ENCODE measurements around the gene ENOX1. TPM values are rescaled to one million over a fixed set of nuclear protein-coding genes. Genes with fewer than 3 reads are reported as not detected.

ENOX1 gene
- total and polyA plus RNA-seq, 9 of the 15 experiments (the other 6 are each of a cell fraction or from before 2014, with no cell fraction given) = not detected

GRCh38 chr13:43307921-43308433 lies 478.8 kb downstream of the ENOX1 start (continued):
- no peak for TF ChIP-seq ZNF398 (CRISPR knock-in tag; IDR thresholded peaks at IDR 0.05)
- no peak for TF ChIP-seq ZFP1 (CRISPR knock-in tag; IDR thresholded peaks at IDR 0.05)
- peak; percentile 52; the same call in 1 of the 2 replicates for TF ChIP-seq NFIC (IDR thresholded peaks at IDR 0.05)
- TF ChIP-seq, protein P1, sequence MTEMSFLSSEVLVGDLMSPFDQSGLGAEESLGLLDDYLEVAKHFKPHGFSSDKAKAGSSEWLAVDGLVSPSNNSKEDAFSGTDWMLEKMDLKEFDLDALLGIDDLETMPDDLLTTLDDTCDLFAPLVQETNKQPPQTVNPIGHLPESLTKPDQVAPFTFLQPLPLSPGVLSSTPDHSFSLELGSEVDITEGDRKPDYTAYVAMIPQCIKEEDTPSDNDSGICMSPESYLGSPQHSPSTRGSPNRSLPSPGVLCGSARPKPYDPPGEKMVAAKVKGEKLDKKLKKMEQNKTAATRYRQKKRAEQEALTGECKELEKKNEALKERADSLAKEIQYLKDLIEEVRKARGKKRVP (CRISPR knock-in tag; IDR thresholded peaks at IDR 0.05) = 0 out of 2 replicates have a peak, but pooled peaks have one; percentile 19
- TF ChIP-seq, protein P2, sequence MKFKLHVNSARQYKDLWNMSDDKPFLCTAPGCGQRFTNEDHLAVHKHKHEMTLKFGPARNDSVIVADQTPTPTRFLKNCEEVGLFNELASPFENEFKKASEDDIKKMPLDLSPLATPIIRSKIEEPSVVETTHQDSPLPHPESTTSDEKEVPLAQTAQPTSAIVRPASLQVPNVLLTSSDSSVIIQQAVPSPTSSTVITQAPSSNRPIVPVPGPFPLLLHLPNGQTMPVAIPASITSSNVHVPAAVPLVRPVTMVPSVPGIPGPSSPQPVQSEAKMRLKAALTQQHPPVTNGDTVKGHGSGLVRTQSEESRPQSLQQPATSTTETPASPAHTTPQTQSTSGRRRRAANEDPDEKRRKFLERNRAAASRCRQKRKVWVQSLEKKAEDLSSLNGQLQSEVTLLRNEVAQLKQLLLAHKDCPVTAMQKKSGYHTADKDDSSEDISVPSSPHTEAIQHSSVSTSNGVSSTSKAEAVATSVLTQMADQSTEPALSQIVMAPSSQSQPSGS (CRISPR knock-in tag; IDR thresholded peaks at IDR 0.05) = no peak
- TF ChIP-seq MTF1 (CRISPR knock-in tag; IDR thresholded peaks at IDR 0.05; ENCODE audit: borderline replicate concordance) = no peak
- no peak for TF ChIP-seq BRF1 (IDR thresholded peaks at IDR 0.05; ENCODE audit: borderline replicate concordance, extremely low read depth, insufficient read length)
- peak; percentile 37; the same call in 1 of the 2 replicates for TF ChIP-seq ATF3 (IDR thresholded peaks at IDR 0.05)
- TF ChIP-seq ATF3 (CRISPR knock-in tag; conservative IDR thresholded peaks at IDR 0.05) = no peak
- TF ChIP-seq FOXP4 (CRISPR knock-in tag; IDR thresholded peaks at IDR 0.05; ENCODE audit: borderline replicate concordance) = no peak
- peak; percentile 99 for TF ChIP-seq ZNF75A (CRISPR knock-in tag; IDR thresholded peaks at IDR 0.05)
- TF ChIP-seq MEIS2 (IDR thresholded peaks at IDR 0.05; ENCODE audit: partially characterized antibody) = peak; percentile 50
- TF ChIP-seq NFRKB (IDR thresholded peaks at IDR 0.05; ENCODE audit: low read depth) = no peak
- TF ChIP-seq YBX1 (IDR thresholded peaks at IDR 0.05) = no peak
- TF ChIP-seq THRAP3 (IDR thresholded peaks at IDR 0.05; ENCODE audit: borderline replicate concordance) = no peak
- no peak for TF ChIP-seq GTF2A2 (tag; IDR thresholded peaks at IDR 0.05)
- no peak for TF ChIP-seq NFE2L1 (tag; IDR thresholded peaks at IDR 0.05; ENCODE audit: borderline replicate concordance, low read depth)
